Endothelial cell of umbilical vein (primary cell): ENCODE data around the gene FBLN2. TPM values are rescaled to one million over a fixed set of nuclear protein-coding genes. Genes with fewer than 3 reads are reported as not detected.

Source experiments
- BruUV-seq: library from RNA; stranded (reverse); fragments of 400-500 nt; replicated peaks from 2 replicates; lab custom pipeline; 2021; lab: Mats Ljungman, UMichigan
- CTCF ChIA-PET: fragments of 300-600, 350-600 bp; sonication (Branson Sonifier 250); formaldehyde crosslinking; loops from one replicate; lab custom pipeline; 2021; ENCODE audit warnings: antibody characterized with exemption, inconsistent platforms; lab: Charles Lee
- POLR2A ChIA-PET: fragments of 300-600, 350-600 bp; sonication (Branson Sonifier 250); formaldehyde crosslinking; loops from one replicate; lab custom pipeline; 2021; ENCODE audit warnings: antibody characterized with exemption, inconsistent platforms; lab: Charles Lee
- DNase-seq: peaks from one replicate; pipeline ENCODE4 v3.0.0-alpha.2; 2011; ENCODE audit warnings: low read depth, low spot score
- FAIRE-seq: peaks from 2 replicates; lab custom pipeline; 2011; peaks lifted over from hg19 to GRCh38; lab: Jason Lieb, UNC
- H2AFZ ChIP-seq: 2 replicates; pipeline ENCODE4 v1.6.0; 2012; ENCODE audit warnings: low read depth, low read length, control low read depth, inconsistent platforms
- H3K27ac ChIP-seq: 2 replicates; pipeline ENCODE4 v1.5.1; 2011; ENCODE audit warnings: low read depth, mild to moderate bottlenecking, control low read depth, low read length, moderate library complexity; ENCODE audit not compliant: insufficient read depth
- H3K27me3 ChIP-seq, 2 experiments: 2 replicates each; pipeline versions ENCODE4 v1.6.0 to v1.6.1; 2011; ENCODE audit warnings: low read length in 2 of 2, mixed read lengths in 1 of 2; ENCODE audit not compliant: control insufficient read depth in 2 of 2, insufficient read depth in 2 of 2
- H3K36me3 ChIP-seq, 2 experiments: 2 replicates in 1 of 2; 3 replicates in 1 of 2; pipeline ENCODE4 v1.5.1; 2011; ENCODE audit warnings: low read length in 2 of 2, mild to moderate bottlenecking in 1 of 2, moderate library complexity in 1 of 2; ENCODE audit not compliant: control insufficient read depth in 2 of 2, insufficient read depth in 2 of 2; ENCODE audit errors: extremely low read depth in 1 of 2
- H3K4me1 ChIP-seq: 3 replicates; pipeline ENCODE4 v1.5.1; 2011; ENCODE audit warnings: mild to moderate bottlenecking, low read length; ENCODE audit not compliant: control insufficient read depth, insufficient read depth; ENCODE audit errors: extremely low read depth
- H3K4me2 ChIP-seq: 2 replicates; pipeline ENCODE4 v1.6.1; 2011; ENCODE audit warnings: low read length, control low read depth, mixed read lengths; ENCODE audit not compliant: insufficient read depth
- H3K4me3 ChIP-seq, 3 experiments: fragments of 200-600 bp in 1 of 3; sonication (generic), shearing (Covaris generic) in 1 of 3; replicated peaks in 1 of 3; 2 replicates each; pipeline ENCODE4 v1.5.1; 2011 to 2016; ENCODE audit warnings: control low read depth in 3 of 3, low read length in 3 of 3, mild to moderate bottlenecking in 2 of 3, inconsistent platforms in 1 of 3, low read depth in 1 of 3, moderate library complexity in 1 of 3; ENCODE audit not compliant: insufficient read depth in 1 of 3
- H3K79me2 ChIP-seq: 2 replicates; pipeline ENCODE4 v1.6.0; 2012; ENCODE audit warnings: low read length, inconsistent platforms; ENCODE audit not compliant: control insufficient read depth, insufficient read depth
- H3K9ac ChIP-seq: replicated peaks from 2 replicates; pipeline ENCODE3; 2011; ENCODE audit warnings: low read length, control low read depth; ENCODE audit not compliant: insufficient read depth; ENCODE audit errors: extremely low read depth
- H3K9me1 ChIP-seq: replicated peaks from 3 replicates; pipeline ENCODE4 v1.6.0; 2011; ENCODE audit warnings: mild to moderate bottlenecking, low read length; ENCODE audit not compliant: control insufficient read depth, insufficient read depth; ENCODE audit errors: extremely low read depth
- H3K9me3 ChIP-seq: replicated peaks from 2 replicates; pipeline ENCODE4 v1.5.1; 2012; ENCODE audit warnings: low read length, inconsistent platforms; ENCODE audit not compliant: control insufficient read depth, insufficient read depth
- H4K20me1 ChIP-seq: replicated peaks from 2 replicates; pipeline ENCODE3; 2011; ENCODE audit warnings: mild to moderate bottlenecking, low read length; ENCODE audit not compliant: control insufficient read depth, insufficient read depth; ENCODE audit errors: extremely low read depth
- EZH2 ChIP-seq: IDR thresholded peaks from 2 replicates; pipeline ENCODE4 v1.6.1; 2012; ENCODE audit warnings: borderline replicate concordance, low read depth, mild to moderate bottlenecking, moderate library complexity, low read length, inconsistent platforms; ENCODE audit not compliant: severe bottlenecking
- FOS ChIP-seq: IDR thresholded peaks from 2 replicates; pipeline ENCODE4 v1.6.1; 2011; ENCODE audit warnings: mild to moderate bottlenecking, low read length, moderate library complexity, borderline replicate concordance; ENCODE audit not compliant: insufficient read depth
- GATA2 ChIP-seq: IDR thresholded peaks from 2 replicates; pipeline ENCODE4 v1.7.0; 2011; ENCODE audit warnings: low read depth, mild to moderate bottlenecking, moderate library complexity, mixed read lengths, low read length; ENCODE audit not compliant: insufficient read length, insufficient read depth
- JUN ChIP-seq: IDR thresholded peaks from 2 replicates; pipeline ENCODE4 v1.6.1; 2011; ENCODE audit warnings: borderline replicate concordance, low read depth; ENCODE audit not compliant: insufficient read length, insufficient read depth
- MYC ChIP-seq: IDR thresholded peaks from one replicate; pipeline ENCODE4 v1.6.1; 2011; ENCODE audit warnings: mild to moderate bottlenecking, low read depth, low read length
- POLR2A ChIP-seq: IDR thresholded peaks from 2 replicates; pipeline ENCODE4 v1.6.1; 2012; ENCODE audit warnings: low read depth, mild to moderate bottlenecking, control low read depth, low read length
- POLR2AphosphoS5 ChIP-seq: IDR thresholded peaks from 2 replicates; pipeline ENCODE4 v1.6.1; 2012; ENCODE audit warnings: low read depth, mild to moderate bottlenecking, control low read depth, low read length, moderate library complexity; ENCODE audit not compliant: insufficient read depth
- dilution Hi-C: fragments of 300-500 bp; cut with MboI; formaldehyde crosslinking; loops from one replicate; pipeline ENCODE4 v1.15.0; 2019; ENCODE audit warnings: low sequenced_read_pairs; ENCODE audit not compliant: extremely low pct_ligation_motif_present
- intact Hi-C: fragments of 100-400 bp; cut with micrococcal nuclease; formaldehyde crosslinking; loops from one replicate; pipeline ENCODE4 v1.10.0; 2022
- polyA plus RNA-seq, 4 experiments: library from polyadenylated mRNA; depleted of rRNA in 3 of 4; stranded (reverse) in 3 of 4; unstranded in 1 of 4; fragments of >200 nt; gene quantifications; 2 replicates each; pipeline versions ENCODE4 v1.2.1 to v1.2.3, GENCODE V29; 2011 to 2012; ENCODE audit warnings: missing spikeins in 1 of 4
- total RNA-seq: library from RNA; stranded (reverse); gene quantifications from 2 replicates; pipeline ENCODE4 v1.2.3, GENCODE V29; 2021
- TF ChIP-seq, protein P1 (sequence below), 2 donors: IDR thresholded peaks; 1 replicate in 1 of 2; 2 replicates in 1 of 2; pipeline ENCODE4 v1.5.1; 2011; ENCODE audit warnings: low read length in 2 of 2, mild to moderate bottlenecking in 2 of 2, moderate library complexity in 2 of 2, control low read depth in 1 of 2, inconsistent platforms in 1 of 2, low read depth in 1 of 2; ENCODE audit not compliant: insufficient read depth in 1 of 2; ENCODE audit errors: extremely low read depth in 1 of 2
- TF ChIP-seq, protein P2 (sequence below): IDR thresholded peaks from 2 replicates; pipeline ENCODE4 v1.6.1; 2011; ENCODE audit not compliant: insufficient read depth, insufficient read length

FBLN2 gene
- total and polyA plus RNA-seq, 2 donors (not counting 3 experiments of a cell fraction or from before 2014, with no cell fraction given): 1.4 to 1.9 TPM

DNA sequence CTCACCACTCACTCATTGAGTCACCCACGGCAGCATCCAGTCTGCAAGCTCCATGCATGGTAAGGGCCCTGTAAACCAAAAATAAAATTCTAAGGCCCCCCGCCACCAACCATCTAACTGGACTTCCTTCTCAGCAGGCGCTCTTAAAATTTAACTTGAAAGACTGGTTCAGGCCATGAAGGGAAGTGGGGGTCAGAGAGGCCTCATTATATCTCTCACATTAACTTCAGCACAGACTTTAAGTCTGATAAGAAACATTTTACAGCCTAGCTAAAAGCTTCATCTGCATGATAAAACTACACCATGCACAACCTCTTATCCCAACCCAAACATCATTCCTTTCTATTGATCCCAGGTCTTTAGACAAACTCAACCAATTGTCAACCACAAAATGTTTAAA is 38.5 kb downstream of the FBLN2 start:
- Histone ChIP-seq H2AFZ (no peak overlapping the region), H3K9ac (no peak overlapping the region), H3K9me1 (no peaks in the 10 kb centered on the region), H3K36me3 (no peaks in the 10 kb centered on the region), H3K4me3 (no peak overlapping the region), H3K27me3 (no peaks in the 10 kb centered on the region), H3K79me2 (no peaks in the 10 kb centered on the region), H3K4me2 (no peak overlapping the region), H3K27ac (no peak overlapping the region), H3K4me1 (no peaks in the 10 kb centered on the region), H3K9me3 (no peaks in the 10 kb centered on the region), H4K20me1 (no peaks in the 10 kb centered on the region)
- ChIA-PET CTCF (interaction anchor here (2.0 kb wide), 1 partner anchor 91 kb away, joined by 5 read pairs; no protein-coding TSS in a partner anchor), POLR2A (no interaction called here)
- BruUV-seq: no TSS peak
- DNase-seq: no peak
- no peak for FAIRE-seq
- TF ChIP-seq JUN (no peak), MYC (no peak), POLR2A (no peak), GATA2 (no peak), POLR2AphosphoS5 (no peak)
- dilution Hi-C loops (no loop called here), intact Hi-C loops (no loop called here)

DNA sequence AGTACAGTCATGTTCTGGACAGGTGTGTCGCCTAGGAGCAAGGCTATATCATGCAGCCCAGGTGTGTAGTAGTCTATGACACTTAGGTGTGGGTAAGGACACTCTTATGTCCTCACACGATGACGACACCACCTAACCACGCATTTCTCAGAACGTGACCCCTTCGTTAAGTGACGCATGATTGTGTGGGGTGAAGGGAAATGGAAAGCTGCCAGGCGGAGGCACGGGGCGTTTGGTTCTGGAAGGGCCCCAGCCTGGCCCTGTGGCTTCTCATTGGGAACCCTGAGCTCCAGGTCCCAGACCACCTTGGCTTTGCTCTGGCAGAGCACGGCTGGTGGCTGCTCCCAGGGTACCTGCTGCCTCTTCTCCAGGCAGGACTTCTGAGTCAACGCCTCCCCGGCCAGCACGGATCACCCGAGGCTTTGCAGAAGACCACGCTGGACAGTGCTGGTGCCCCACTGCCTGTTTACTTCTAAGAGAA is 39.3 kb downstream of the FBLN2 start:
- ChIA-PET CTCF (no interaction called here), POLR2A (no interaction called here)
- FAIRE-seq: no peak
- no peaks in the 10 kb centered on the region for H3K36me3 ChIP-seq
- H3K4me1 ChIP-seq: no peaks in the 10 kb centered on the region
- DNase-seq: no peak
- H3K9ac ChIP-seq: no peak overlapping the region
- no peak overlapping the region for H3K4me2 ChIP-seq
- H3K4me3 ChIP-seq: no peak overlapping the region
- H3K9me1 ChIP-seq: no peaks in the 10 kb centered on the region
- TF ChIP-seq, protein P1, sequence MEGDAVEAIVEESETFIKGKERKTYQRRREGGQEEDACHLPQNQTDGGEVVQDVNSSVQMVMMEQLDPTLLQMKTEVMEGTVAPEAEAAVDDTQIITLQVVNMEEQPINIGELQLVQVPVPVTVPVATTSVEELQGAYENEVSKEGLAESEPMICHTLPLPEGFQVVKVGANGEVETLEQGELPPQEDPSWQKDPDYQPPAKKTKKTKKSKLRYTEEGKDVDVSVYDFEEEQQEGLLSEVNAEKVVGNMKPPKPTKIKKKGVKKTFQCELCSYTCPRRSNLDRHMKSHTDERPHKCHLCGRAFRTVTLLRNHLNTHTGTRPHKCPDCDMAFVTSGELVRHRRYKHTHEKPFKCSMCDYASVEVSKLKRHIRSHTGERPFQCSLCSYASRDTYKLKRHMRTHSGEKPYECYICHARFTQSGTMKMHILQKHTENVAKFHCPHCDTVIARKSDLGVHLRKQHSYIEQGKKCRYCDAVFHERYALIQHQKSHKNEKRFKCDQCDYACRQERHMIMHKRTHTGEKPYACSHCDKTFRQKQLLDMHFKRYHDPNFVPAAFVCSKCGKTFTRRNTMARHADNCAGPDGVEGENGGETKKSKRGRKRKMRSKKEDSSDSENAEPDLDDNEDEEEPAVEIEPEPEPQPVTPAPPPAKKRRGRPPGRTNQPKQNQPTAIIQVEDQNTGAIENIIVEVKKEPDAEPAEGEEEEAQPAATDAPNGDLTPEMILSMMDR (IDR thresholded peaks at IDR 0.05; ENCODE audit: extremely low read depth in 1 of 2, insufficient read depth in 1 of 2, low read depth in 1 of 2, low read length in 2 of 2): no peak
- TF ChIP-seq POLR2AphosphoS5 (no peak), GATA2 (no peak), FOS (no peak), MYC (no peak), POLR2A (no peak), JUN (no peak), EZH2 (no peak)
- TF ChIP-seq, protein P2, sequence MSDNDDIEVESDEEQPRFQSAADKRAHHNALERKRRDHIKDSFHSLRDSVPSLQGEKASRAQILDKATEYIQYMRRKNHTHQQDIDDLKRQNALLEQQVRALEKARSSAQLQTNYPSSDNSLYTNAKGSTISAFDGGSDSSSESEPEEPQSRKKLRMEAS: no peak
- H3K79me2 ChIP-seq: no peaks in the 10 kb centered on the region
- BruUV-seq: no TSS peak
- no peaks in the 10 kb centered on the region for H3K9me3 ChIP-seq
- intact Hi-C loops: no loop called here
- dilution Hi-C loops: no loop called here
- H3K27ac ChIP-seq: no peak overlapping the region
- H3K27me3 ChIP-seq: no peaks in the 10 kb centered on the region
- no peaks in the 10 kb centered on the region for H4K20me1 ChIP-seq
- H2AFZ ChIP-seq: no peak overlapping the region
